Fibroblast of the aortic adventitia (primary cell): Measurements from ENCODE around the gene INTS7. TPM values are rescaled to one million over a fixed set of nuclear protein-coding genes. Genes with fewer than 3 reads are reported as not detected.

Source experiments
- DNase-seq: peaks from one replicate; pipeline ENCODE4 v3.0.0-alpha.2; 2010; ENCODE audit warnings: low read depth
- H3K4me3 ChIP-seq: 2 replicates; pipeline ENCODE4 v1.5.1; 2011; ENCODE audit warnings: low read depth, mild to moderate bottlenecking, control low read depth, low read length, moderate library complexity
- total RNA-seq: library from RNA; depleted of rRNA; stranded (reverse); fragments of >200 nt; gene quantifications from 2 replicates; pipeline ENCODE4 v1.2.3, GENCODE V29; 2012; ENCODE audit warnings: low replicate concordance
- TF ChIP-seq, protein P1 (sequence below): IDR thresholded peaks from 2 replicates; pipeline ENCODE4 v1.5.1; 2011; ENCODE audit warnings: mild to moderate bottlenecking, low read length, control low read depth, inconsistent platforms; ENCODE audit not compliant: insufficient read depth

INTS7 gene
- total RNA-seq, 1 donor, result 34.7 TPM

GRCh38 chr1:212055333-212055732, 20.0 kb upstream of the INTS7 start:
- H3K4me3 ChIP-seq, result no peak overlapping the region
- TF ChIP-seq, protein P1, sequence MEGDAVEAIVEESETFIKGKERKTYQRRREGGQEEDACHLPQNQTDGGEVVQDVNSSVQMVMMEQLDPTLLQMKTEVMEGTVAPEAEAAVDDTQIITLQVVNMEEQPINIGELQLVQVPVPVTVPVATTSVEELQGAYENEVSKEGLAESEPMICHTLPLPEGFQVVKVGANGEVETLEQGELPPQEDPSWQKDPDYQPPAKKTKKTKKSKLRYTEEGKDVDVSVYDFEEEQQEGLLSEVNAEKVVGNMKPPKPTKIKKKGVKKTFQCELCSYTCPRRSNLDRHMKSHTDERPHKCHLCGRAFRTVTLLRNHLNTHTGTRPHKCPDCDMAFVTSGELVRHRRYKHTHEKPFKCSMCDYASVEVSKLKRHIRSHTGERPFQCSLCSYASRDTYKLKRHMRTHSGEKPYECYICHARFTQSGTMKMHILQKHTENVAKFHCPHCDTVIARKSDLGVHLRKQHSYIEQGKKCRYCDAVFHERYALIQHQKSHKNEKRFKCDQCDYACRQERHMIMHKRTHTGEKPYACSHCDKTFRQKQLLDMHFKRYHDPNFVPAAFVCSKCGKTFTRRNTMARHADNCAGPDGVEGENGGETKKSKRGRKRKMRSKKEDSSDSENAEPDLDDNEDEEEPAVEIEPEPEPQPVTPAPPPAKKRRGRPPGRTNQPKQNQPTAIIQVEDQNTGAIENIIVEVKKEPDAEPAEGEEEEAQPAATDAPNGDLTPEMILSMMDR, result no peak
- no peak for DNase-seq

DNA sequence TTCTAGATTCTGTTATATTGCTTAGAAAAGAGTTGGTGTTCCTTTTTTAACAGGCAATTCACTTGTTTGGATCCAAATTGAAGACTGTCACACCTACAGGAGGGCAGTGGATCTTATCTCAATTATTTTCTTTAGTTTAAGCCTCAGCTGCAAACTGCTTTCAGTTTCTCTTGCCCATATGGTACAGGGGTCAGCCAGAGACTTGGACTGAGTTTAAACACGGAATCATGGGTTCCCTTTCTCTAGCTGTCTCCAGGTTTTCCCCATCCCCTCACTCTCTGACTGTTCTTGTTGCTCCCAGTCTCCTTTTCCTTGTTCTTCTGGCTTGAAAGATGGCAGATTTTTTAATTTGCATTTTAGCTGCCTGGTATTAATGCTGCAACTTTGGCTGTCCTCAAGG, 18.6 kb upstream of the INTS7 start:
- H3K4me3 ChIP-seq, result no peak overlapping the region
- DNase-seq, result no peak
- TF ChIP-seq, protein P1, result no peak

GRCh38 chr1:212045981-212046380, 10.6 kb upstream of the INTS7 start:
- DNase-seq, result no peak
- TF ChIP-seq, protein P1, result no peak
- H3K4me3 ChIP-seq, result no peak overlapping the region

DNA sequence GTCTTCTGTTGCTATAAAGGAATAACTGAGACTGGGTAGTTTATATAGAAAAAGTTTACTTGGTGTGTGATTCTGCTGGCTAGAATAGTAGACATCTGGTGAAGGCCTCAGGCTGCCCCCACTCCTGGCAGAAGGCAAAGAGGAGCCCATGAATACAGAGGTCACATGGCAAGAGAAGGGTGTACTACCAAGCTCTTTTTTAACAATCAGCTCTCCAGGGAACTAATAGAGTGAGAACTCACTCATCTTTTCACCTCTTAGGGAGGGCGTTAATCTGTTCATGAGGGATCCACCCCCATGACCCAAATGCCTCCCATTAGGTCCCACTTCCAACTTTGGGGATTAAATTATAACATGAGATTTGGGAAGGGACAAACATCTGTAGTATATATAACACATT, 9.5 kb upstream of the INTS7 start:
- TF ChIP-seq, protein P1, result no peak
- DNase-seq, result no peak
- no peak overlapping the region for H3K4me3 ChIP-seq

DNA sequence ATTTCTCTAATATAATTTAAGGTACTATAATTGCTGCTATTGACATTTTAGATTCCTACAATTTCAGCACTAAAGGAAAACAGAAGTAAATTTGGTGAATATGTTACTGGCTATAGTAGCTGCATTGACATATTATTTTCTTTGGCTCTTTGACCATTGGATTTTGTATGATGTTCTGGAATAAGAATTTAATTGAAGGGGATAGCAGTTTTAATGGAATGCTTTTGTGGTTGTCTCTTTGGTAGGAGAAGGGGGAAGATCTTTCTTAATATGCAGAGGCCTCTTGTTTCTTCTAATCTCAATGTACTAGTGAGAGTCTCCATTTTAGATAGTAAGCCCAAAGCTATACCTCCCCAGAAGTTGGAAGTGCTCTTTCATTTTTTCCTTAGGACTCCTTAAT, 7.1 kb upstream of the INTS7 start:
- no peak overlapping the region for H3K4me3 ChIP-seq
- DNase-seq, result no peak
- TF ChIP-seq, protein P1, result no peak

- no peak overlapping the region for H3K4me3 ChIP-seq
- no peak for DNase-seq
- TF ChIP-seq, protein P1, result no peak
Observed at GRCh38 chr1:212040629-212041412, 5.5 kb upstream of the INTS7 start.

GRCh38 chr1:212039622-212040021, 4.3 kb upstream of the INTS7 start:
- H3K4me3 ChIP-seq, result no peak overlapping the region
- no peak for DNase-seq
- TF ChIP-seq, protein P1, result no peak
